Measurements from ENCODE around the gene COIL. TPM values are rescaled to one million over a fixed set of nuclear protein-coding genes. Genes with fewer than 3 reads are reported as not detected.

The COIL gene
- total and polyA plus RNA-seq, 4 donors: 4.7 to 9.9 (median 6.5) TPM

- Histone ChIP-seq H3K4me1 (ENCODE audit: control insufficient read depth in 4 of 4, insufficient read depth in 4 of 4, low read length in 3 of 4) (peaks cover 3 to 52% (median 44%) of the 10 kb centered on the region in 4 donors), H3K9me3 (ENCODE audit: control insufficient read depth in 4 of 4, low read length in 3 of 4) (no peaks in the 10 kb centered on the region), H3K4me3 (ENCODE audit: low read depth in 1 of 3, low read length in 3 of 3) (peak overlapping the region; percentile 94 to 98 (median 97)), H3K27me3 (ENCODE audit: control insufficient read depth in 4 of 4, insufficient read depth in 4 of 4, low read length in 3 of 4) (no peaks in the 10 kb centered on the region), H3K9ac (ENCODE audit: low read depth in 1 of 2, low read length in 2 of 2) (peak overlapping the region; percentile 92), H3K27ac (ENCODE audit: low read depth in 1 of 2, low read length in 2 of 2) (peak overlapping the region; percentile 98 to 100), H3K36me3 (ENCODE audit: control insufficient read depth in 4 of 4, insufficient read depth in 3 of 4, low read depth in 1 of 4, low read length in 3 of 4) (peaks cover 0 to 6% (median 2%) of the 10 kb centered on the region in 4 donors)
- no peak for TF ChIP-seq MAX (IDR thresholded peaks at IDR 0.05)
- no peak for TF ChIP-seq ATF3 (IDR thresholded peaks at IDR 0.05)
- TF ChIP-seq GABPA (IDR thresholded peaks at IDR 0.05 in 1 of 2, conservative IDR thresholded peaks at IDR 0.05 in 1 of 2): no peak
- no peak for TF ChIP-seq SP1 (IDR thresholded peaks at IDR 0.05)
- DNase-seq (ENCODE audit: low spot score): no peak
- 5% methylated on average over 7 of the region's 7 CpGs for WGBS
Observed at GRCh38 chr17:56913000-56913311, 47.9 kb downstream of the COIL start.

- TF ChIP-seq FOXA1 (IDR thresholded peaks at IDR 0.05) (peak; percentile 60), YY1 (IDR thresholded peaks at IDR 0.05) (peak; percentile 92), HNF4A (conservative IDR thresholded peaks at IDR 0.05) (peak; percentile 94 to 97), CTCF (IDR thresholded peaks at IDR 0.05; ENCODE audit: low read depth, low read length, missing input control) (no peak), EGR1 (IDR thresholded peaks at IDR 0.05; ENCODE audit: low read depth in 2 of 2) (peak in 1 of 2 donors; percentile 62), MAX (IDR thresholded peaks at IDR 0.05) (peak; percentile 97), SP1 (IDR thresholded peaks at IDR 0.05) (peak; percentile 79), FOXA2 (IDR thresholded peaks at IDR 0.05) (peak; percentile 13), RXRA (IDR thresholded peaks at IDR 0.05) (peak; percentile 91 to 94), JUND (IDR thresholded peaks at IDR 0.05) (peak; percentile 54 to 60), TAF1 (conservative IDR thresholded peaks at IDR 0.05) (peak; percentile 41), HNF4G (IDR thresholded peaks at IDR 0.05) (peak; percentile 66), ATF3 (IDR thresholded peaks at IDR 0.05) (peak; percentile 32), ZBTB33 (IDR thresholded peaks at IDR 0.05) (peak; percentile 82), NR2F2 (IDR thresholded peaks at IDR 0.05) (peak; percentile 85), RAD21 (IDR thresholded peaks at IDR 0.05) (peak; percentile 19 to 31), REST (IDR thresholded peaks at IDR 0.05) (peak; percentile 31), GABPA (IDR thresholded peaks at IDR 0.05 in 1 of 2, conservative IDR thresholded peaks at IDR 0.05 in 1 of 2) (peak in 1 of 2 donors; percentile 34)
- whole genome bisulfite sequencing: 9% methylated on average over 21 of the region's 21 CpGs
- H3K27ac ChIP-seq (ENCODE audit: low read depth in 1 of 2, low read length in 2 of 2): peak overlapping the region; percentile 98 to 100
- DNase-seq (ENCODE audit: low spot score): peak; percentile 39
- peaks cover 3 to 56% (median 48%) of the 10 kb centered on the region in 4 donors for H3K4me1 ChIP-seq (ENCODE audit: control insufficient read depth in 4 of 4, insufficient read depth in 4 of 4, low read length in 3 of 4)
- H3K36me3 ChIP-seq (ENCODE audit: control insufficient read depth in 4 of 4, insufficient read depth in 3 of 4, low read depth in 1 of 4, low read length in 3 of 4): peaks cover 2 to 12% (median 7%) of the 10 kb centered on the region in 4 donors
- H3K9ac ChIP-seq (ENCODE audit: low read depth in 1 of 2, low read length in 2 of 2): peak overlapping the region; percentile 92
- H3K9me3 ChIP-seq (ENCODE audit: control insufficient read depth in 4 of 4, low read length in 3 of 4): no peaks in the 10 kb centered on the region
- peak overlapping the region; percentile 94 to 98 (median 97) for H3K4me3 ChIP-seq (ENCODE audit: low read depth in 1 of 3, low read length in 3 of 3)
- H3K27me3 ChIP-seq (ENCODE audit: control insufficient read depth in 4 of 4, insufficient read depth in 4 of 4, low read length in 3 of 4): no peaks in the 10 kb centered on the region
Observed at GRCh38 chr17:56912105-56912999, 48.5 kb downstream of the COIL start.
